Endothelial cell of umbilical vein (primary cell): ENCODE data around the gene CCS. TPM values are rescaled to one million over a fixed set of nuclear protein-coding genes. Genes with fewer than 3 reads are reported as not detected.

Source experiments
- BruUV-seq: library from RNA; stranded (reverse); fragments of 400-500 nt; replicated peaks from 2 replicates; lab custom pipeline; 2021; lab: Mats Ljungman, UMichigan
- CTCF ChIA-PET: fragments of 300-600, 350-600 bp; sonication (Branson Sonifier 250); formaldehyde crosslinking; loops from one replicate; lab custom pipeline; 2021; ENCODE audit warnings: antibody characterized with exemption, inconsistent platforms; lab: Charles Lee
- POLR2A ChIA-PET: fragments of 300-600, 350-600 bp; sonication (Branson Sonifier 250); formaldehyde crosslinking; loops from one replicate; lab custom pipeline; 2021; ENCODE audit warnings: antibody characterized with exemption, inconsistent platforms; lab: Charles Lee
- DNase-seq: peaks from one replicate; pipeline ENCODE4 v3.0.0-alpha.2; 2011; ENCODE audit warnings: low read depth, low spot score
- FAIRE-seq: peaks from 2 replicates; lab custom pipeline; 2011; peaks lifted over from hg19 to GRCh38; lab: Jason Lieb, UNC
- H2AFZ ChIP-seq: 2 replicates; pipeline ENCODE4 v1.6.0; 2012; ENCODE audit warnings: low read depth, low read length, control low read depth, inconsistent platforms
- H3K27ac ChIP-seq: 2 replicates; pipeline ENCODE4 v1.5.1; 2011; ENCODE audit warnings: low read depth, mild to moderate bottlenecking, control low read depth, low read length, moderate library complexity; ENCODE audit not compliant: insufficient read depth
- H3K27me3 ChIP-seq, 2 experiments: 2 replicates each; pipeline versions ENCODE4 v1.6.0 to v1.6.1; 2011; ENCODE audit warnings: low read length in 2 of 2, mixed read lengths in 1 of 2; ENCODE audit not compliant: control insufficient read depth in 2 of 2, insufficient read depth in 2 of 2
- H3K36me3 ChIP-seq, 2 experiments: 2 replicates in 1 of 2; 3 replicates in 1 of 2; pipeline ENCODE4 v1.5.1; 2011; ENCODE audit warnings: low read length in 2 of 2, mild to moderate bottlenecking in 1 of 2, moderate library complexity in 1 of 2; ENCODE audit not compliant: control insufficient read depth in 2 of 2, insufficient read depth in 2 of 2; ENCODE audit errors: extremely low read depth in 1 of 2
- H3K4me1 ChIP-seq: 3 replicates; pipeline ENCODE4 v1.5.1; 2011; ENCODE audit warnings: mild to moderate bottlenecking, low read length; ENCODE audit not compliant: control insufficient read depth, insufficient read depth; ENCODE audit errors: extremely low read depth
- H3K4me2 ChIP-seq: 2 replicates; pipeline ENCODE4 v1.6.1; 2011; ENCODE audit warnings: low read length, control low read depth, mixed read lengths; ENCODE audit not compliant: insufficient read depth
- H3K4me3 ChIP-seq, 3 experiments: fragments of 200-600 bp in 1 of 3; sonication (generic), shearing (Covaris generic) in 1 of 3; replicated peaks in 1 of 3; 2 replicates each; pipeline ENCODE4 v1.5.1; 2011 to 2016; ENCODE audit warnings: control low read depth in 3 of 3, low read length in 3 of 3, mild to moderate bottlenecking in 2 of 3, inconsistent platforms in 1 of 3, low read depth in 1 of 3, moderate library complexity in 1 of 3; ENCODE audit not compliant: insufficient read depth in 1 of 3
- H3K79me2 ChIP-seq: 2 replicates; pipeline ENCODE4 v1.6.0; 2012; ENCODE audit warnings: low read length, inconsistent platforms; ENCODE audit not compliant: control insufficient read depth, insufficient read depth
- H3K9ac ChIP-seq: replicated peaks from 2 replicates; pipeline ENCODE3; 2011; ENCODE audit warnings: low read length, control low read depth; ENCODE audit not compliant: insufficient read depth; ENCODE audit errors: extremely low read depth
- H3K9me1 ChIP-seq: replicated peaks from 3 replicates; pipeline ENCODE4 v1.6.0; 2011; ENCODE audit warnings: mild to moderate bottlenecking, low read length; ENCODE audit not compliant: control insufficient read depth, insufficient read depth; ENCODE audit errors: extremely low read depth
- H3K9me3 ChIP-seq: replicated peaks from 2 replicates; pipeline ENCODE4 v1.5.1; 2012; ENCODE audit warnings: low read length, inconsistent platforms; ENCODE audit not compliant: control insufficient read depth, insufficient read depth
- H4K20me1 ChIP-seq: replicated peaks from 2 replicates; pipeline ENCODE3; 2011; ENCODE audit warnings: mild to moderate bottlenecking, low read length; ENCODE audit not compliant: control insufficient read depth, insufficient read depth; ENCODE audit errors: extremely low read depth
- EZH2 ChIP-seq: IDR thresholded peaks from 2 replicates; pipeline ENCODE4 v1.6.1; 2012; ENCODE audit warnings: borderline replicate concordance, low read depth, mild to moderate bottlenecking, moderate library complexity, low read length, inconsistent platforms; ENCODE audit not compliant: severe bottlenecking
- FOS ChIP-seq: IDR thresholded peaks from 2 replicates; pipeline ENCODE4 v1.6.1; 2011; ENCODE audit warnings: mild to moderate bottlenecking, low read length, moderate library complexity, borderline replicate concordance; ENCODE audit not compliant: insufficient read depth
- GATA2 ChIP-seq: IDR thresholded peaks from 2 replicates; pipeline ENCODE4 v1.7.0; 2011; ENCODE audit warnings: low read depth, mild to moderate bottlenecking, moderate library complexity, mixed read lengths, low read length; ENCODE audit not compliant: insufficient read length, insufficient read depth
- JUN ChIP-seq: IDR thresholded peaks from 2 replicates; pipeline ENCODE4 v1.6.1; 2011; ENCODE audit warnings: borderline replicate concordance, low read depth; ENCODE audit not compliant: insufficient read length, insufficient read depth
- MYC ChIP-seq: IDR thresholded peaks from one replicate; pipeline ENCODE4 v1.6.1; 2011; ENCODE audit warnings: mild to moderate bottlenecking, low read depth, low read length
- POLR2A ChIP-seq: IDR thresholded peaks from 2 replicates; pipeline ENCODE4 v1.6.1; 2012; ENCODE audit warnings: low read depth, mild to moderate bottlenecking, control low read depth, low read length
- POLR2AphosphoS5 ChIP-seq: IDR thresholded peaks from 2 replicates; pipeline ENCODE4 v1.6.1; 2012; ENCODE audit warnings: low read depth, mild to moderate bottlenecking, control low read depth, low read length, moderate library complexity; ENCODE audit not compliant: insufficient read depth
- dilution Hi-C: fragments of 300-500 bp; cut with MboI; formaldehyde crosslinking; loops from one replicate; pipeline ENCODE4 v1.15.0; 2019; ENCODE audit warnings: low sequenced_read_pairs; ENCODE audit not compliant: extremely low pct_ligation_motif_present
- intact Hi-C: fragments of 100-400 bp; cut with micrococcal nuclease; formaldehyde crosslinking; loops from one replicate; pipeline ENCODE4 v1.10.0; 2022
- polyA plus RNA-seq, 4 experiments: library from polyadenylated mRNA; depleted of rRNA in 3 of 4; stranded (reverse) in 3 of 4; unstranded in 1 of 4; fragments of >200 nt; gene quantifications; 2 replicates each; pipeline versions ENCODE4 v1.2.1 to v1.2.3, GENCODE V29; 2011 to 2012; ENCODE audit warnings: missing spikeins in 1 of 4
- total RNA-seq: library from RNA; stranded (reverse); gene quantifications from 2 replicates; pipeline ENCODE4 v1.2.3, GENCODE V29; 2021
- TF ChIP-seq, protein P1 (sequence below), 2 donors: IDR thresholded peaks; 1 replicate in 1 of 2; 2 replicates in 1 of 2; pipeline ENCODE4 v1.5.1; 2011; ENCODE audit warnings: low read length in 2 of 2, mild to moderate bottlenecking in 2 of 2, moderate library complexity in 2 of 2, control low read depth in 1 of 2, inconsistent platforms in 1 of 2, low read depth in 1 of 2; ENCODE audit not compliant: insufficient read depth in 1 of 2; ENCODE audit errors: extremely low read depth in 1 of 2
- TF ChIP-seq, protein P2 (sequence below): IDR thresholded peaks from 2 replicates; pipeline ENCODE4 v1.6.1; 2011; ENCODE audit not compliant: insufficient read depth, insufficient read length

The CCS gene
- total and polyA plus RNA-seq, 2 donors (not counting 3 experiments of a cell fraction or from before 2014, with no cell fraction given) = 38.7 to 39.0 TPM

DNA sequence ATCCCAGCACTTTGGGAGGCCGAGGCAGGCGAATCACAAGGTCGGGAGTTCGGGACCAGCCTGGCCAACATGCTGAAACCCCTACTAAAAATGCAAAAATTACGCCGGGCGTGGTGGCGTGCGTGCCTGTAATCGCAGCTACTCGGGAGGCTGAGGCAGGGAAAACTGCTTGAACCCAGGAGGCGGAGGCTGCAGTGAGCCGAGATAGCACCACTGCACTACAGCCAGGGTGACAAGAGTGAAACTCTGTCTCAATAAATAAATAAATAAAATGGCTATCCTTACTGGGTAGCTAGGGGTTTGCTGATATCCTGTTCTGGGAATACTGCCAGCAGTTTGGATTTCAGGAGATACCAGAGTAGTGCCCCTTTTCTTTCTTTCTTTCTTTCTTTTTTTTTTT, 21.1 kb downstream of the CCS start:
- DNase-seq (no peak), FAIRE-seq (no peak)
- Histone ChIP-seq H3K79me2 (peaks cover 26% of the 10 kb centered on the region), H3K9me3 (no peaks in the 10 kb centered on the region), H4K20me1 (peaks cover 7% of the 10 kb centered on the region), H3K4me2 (no peak overlapping the region), H3K4me1 (peaks cover 15% of the 10 kb centered on the region), H3K36me3 (no peaks in the 10 kb centered on the region), H3K4me3 (no peak overlapping the region), H3K9me1 (no peaks in the 10 kb centered on the region), H3K27ac (no peak overlapping the region), H3K9ac (no peak overlapping the region), H3K27me3 (no peaks in the 10 kb centered on the region), H2AFZ (no peak overlapping the region)
- ChIA-PET CTCF (no interaction called here), POLR2A (interaction anchor here (0.7 kb wide), 1 partner anchor 24 kb away, joined by 3 read pairs; no protein-coding TSS in a partner anchor)
- intact Hi-C loops (no loop called here), dilution Hi-C loops (no loop called here)
- no peak for TF ChIP-seq EZH2
- no peak for TF ChIP-seq POLR2AphosphoS5
- TF ChIP-seq JUN = no peak
- TF ChIP-seq MYC = no peak
- TF ChIP-seq, protein P1, sequence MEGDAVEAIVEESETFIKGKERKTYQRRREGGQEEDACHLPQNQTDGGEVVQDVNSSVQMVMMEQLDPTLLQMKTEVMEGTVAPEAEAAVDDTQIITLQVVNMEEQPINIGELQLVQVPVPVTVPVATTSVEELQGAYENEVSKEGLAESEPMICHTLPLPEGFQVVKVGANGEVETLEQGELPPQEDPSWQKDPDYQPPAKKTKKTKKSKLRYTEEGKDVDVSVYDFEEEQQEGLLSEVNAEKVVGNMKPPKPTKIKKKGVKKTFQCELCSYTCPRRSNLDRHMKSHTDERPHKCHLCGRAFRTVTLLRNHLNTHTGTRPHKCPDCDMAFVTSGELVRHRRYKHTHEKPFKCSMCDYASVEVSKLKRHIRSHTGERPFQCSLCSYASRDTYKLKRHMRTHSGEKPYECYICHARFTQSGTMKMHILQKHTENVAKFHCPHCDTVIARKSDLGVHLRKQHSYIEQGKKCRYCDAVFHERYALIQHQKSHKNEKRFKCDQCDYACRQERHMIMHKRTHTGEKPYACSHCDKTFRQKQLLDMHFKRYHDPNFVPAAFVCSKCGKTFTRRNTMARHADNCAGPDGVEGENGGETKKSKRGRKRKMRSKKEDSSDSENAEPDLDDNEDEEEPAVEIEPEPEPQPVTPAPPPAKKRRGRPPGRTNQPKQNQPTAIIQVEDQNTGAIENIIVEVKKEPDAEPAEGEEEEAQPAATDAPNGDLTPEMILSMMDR (IDR thresholded peaks at IDR 0.05; ENCODE audit: extremely low read depth in 1 of 2, insufficient read depth in 1 of 2, low read depth in 1 of 2, low read length in 2 of 2) = no peak
- TF ChIP-seq, protein P2, sequence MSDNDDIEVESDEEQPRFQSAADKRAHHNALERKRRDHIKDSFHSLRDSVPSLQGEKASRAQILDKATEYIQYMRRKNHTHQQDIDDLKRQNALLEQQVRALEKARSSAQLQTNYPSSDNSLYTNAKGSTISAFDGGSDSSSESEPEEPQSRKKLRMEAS = no peak
- TF ChIP-seq POLR2A = no peak
- TF ChIP-seq GATA2 = no peak
- no peak for TF ChIP-seq FOS
- no TSS peak for BruUV-seq
